Loucy (cell line): ENCODE measurements around the gene SDS.

Experiments
- EZH2phosphoT487 ChIP-seq: fragments of 200-600 bp; IDR thresholded peaks from 2 replicates; pipeline ENCODE4 v1.6.1; 2018; ENCODE audit warnings: antibody characterized with exemption, mild to moderate bottlenecking, moderate library complexity, borderline replicate concordance
- TF ChIP-seq, protein P1 (sequence below): fragments of 200-600 bp; sonication (generic); conservative IDR thresholded peaks from 2 replicates; pipeline ENCODE4 v1.5.1; 2014; ENCODE audit warnings: mild to moderate bottlenecking, antibody characterized with exemption, low read length

DNA sequence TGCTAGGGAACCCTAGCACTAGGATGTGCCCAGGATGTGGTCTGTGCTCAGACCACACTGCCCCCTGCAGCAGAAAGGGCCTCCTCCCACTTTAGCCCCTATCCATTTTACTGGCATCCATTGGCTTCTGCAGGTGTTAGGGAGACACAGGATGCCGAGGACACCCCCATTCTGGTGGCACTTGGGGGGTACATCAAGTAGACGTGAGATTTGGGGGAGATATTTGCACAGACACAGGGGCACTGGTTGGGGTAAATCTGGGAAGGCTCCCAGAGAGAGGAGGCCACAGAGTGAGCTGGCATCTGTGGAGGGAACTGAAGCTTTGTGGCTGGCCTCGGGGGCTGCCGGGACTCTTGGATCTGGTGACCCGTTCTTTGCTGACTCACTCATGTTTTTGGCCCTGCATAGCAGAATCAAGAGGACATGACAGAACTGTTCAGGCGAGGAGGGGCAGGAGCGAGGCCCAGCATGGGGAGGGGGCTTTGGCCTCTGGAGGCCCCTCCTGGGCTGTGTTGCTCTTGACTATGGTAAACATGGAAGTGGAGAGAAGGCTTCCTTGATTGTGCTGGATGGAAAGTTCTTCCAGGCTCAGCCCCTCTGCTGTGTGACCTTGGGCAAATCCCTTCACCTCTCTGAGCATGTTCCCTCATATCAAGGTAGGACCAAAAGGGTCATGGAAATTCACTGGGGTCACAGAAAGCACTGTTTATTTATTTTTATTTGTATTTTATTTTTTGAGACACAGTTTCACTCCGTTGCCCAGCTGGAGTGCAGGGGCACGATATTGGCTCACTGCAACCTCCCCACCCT lies 43.5 kb downstream of the SDS start:
- TF ChIP-seq, protein P1, sequence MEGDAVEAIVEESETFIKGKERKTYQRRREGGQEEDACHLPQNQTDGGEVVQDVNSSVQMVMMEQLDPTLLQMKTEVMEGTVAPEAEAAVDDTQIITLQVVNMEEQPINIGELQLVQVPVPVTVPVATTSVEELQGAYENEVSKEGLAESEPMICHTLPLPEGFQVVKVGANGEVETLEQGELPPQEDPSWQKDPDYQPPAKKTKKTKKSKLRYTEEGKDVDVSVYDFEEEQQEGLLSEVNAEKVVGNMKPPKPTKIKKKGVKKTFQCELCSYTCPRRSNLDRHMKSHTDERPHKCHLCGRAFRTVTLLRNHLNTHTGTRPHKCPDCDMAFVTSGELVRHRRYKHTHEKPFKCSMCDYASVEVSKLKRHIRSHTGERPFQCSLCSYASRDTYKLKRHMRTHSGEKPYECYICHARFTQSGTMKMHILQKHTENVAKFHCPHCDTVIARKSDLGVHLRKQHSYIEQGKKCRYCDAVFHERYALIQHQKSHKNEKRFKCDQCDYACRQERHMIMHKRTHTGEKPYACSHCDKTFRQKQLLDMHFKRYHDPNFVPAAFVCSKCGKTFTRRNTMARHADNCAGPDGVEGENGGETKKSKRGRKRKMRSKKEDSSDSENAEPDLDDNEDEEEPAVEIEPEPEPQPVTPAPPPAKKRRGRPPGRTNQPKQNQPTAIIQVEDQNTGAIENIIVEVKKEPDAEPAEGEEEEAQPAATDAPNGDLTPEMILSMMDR, result 0 out of 2 replicates have a peak, but pooled peaks have one; percentile 12
- TF ChIP-seq EZH2phosphoT487, result no peak
